Neural progenitor cell (in vitro differentiated cells): Measurements from ENCODE around the gene PCCA. TPM values are rescaled to one million over a fixed set of nuclear protein-coding genes. Genes with fewer than 3 reads are reported as not detected.

Experiments used
- DNase-seq: peaks from one replicate; pipeline ENCODE4 v3.0.0-alpha.2; 2016; ENCODE audit warnings: low spot score
- H2AFZ ChIP-seq: fragments of 200-600 bp; sonication (generic); replicated peaks from 2 replicates; pipeline ENCODE4 v1.6.1; 2016; ENCODE audit warnings: antibody characterized with exemption
- H3F3A ChIP-seq: fragments of 200-600 bp; sonication (generic); 2 replicates; pipeline ENCODE4 v1.6.1; 2016; ENCODE audit warnings: antibody characterized with exemption, low read depth
- H3K27ac ChIP-seq: fragments of 200-600 bp; sonication (generic); 2 replicates; pipeline ENCODE4 v1.5.1; 2016; ENCODE audit warnings: mild to moderate bottlenecking
- H3K27me3 ChIP-seq: fragments of 200-600 bp; sonication (generic); 2 replicates; pipeline ENCODE4 v1.6.1; 2016; ENCODE audit warnings: mild to moderate bottlenecking, moderate library complexity
- H3K36me3 ChIP-seq: fragments of 200-600 bp; sonication (generic); 2 replicates; pipeline ENCODE4 v1.5.1; 2016
- H3K4me1 ChIP-seq: fragments of 200-600 bp; sonication (generic); 2 replicates; pipeline ENCODE4 v1.6.1; 2016; ENCODE audit warnings: mixed run types
- H3K4me2 ChIP-seq: fragments of 200-600 bp; sonication (generic); 2 replicates; pipeline ENCODE4 v1.6.1; 2016
- H3K4me3 ChIP-seq: fragments of 200-600 bp; sonication (generic); 2 replicates; pipeline ENCODE4 v1.5.1; 2016
- H3K79me2 ChIP-seq: fragments of 200-600 bp; sonication (generic); 2 replicates; pipeline ENCODE4 v1.6.1; 2016; ENCODE audit warnings: low read depth
- H3K9ac ChIP-seq: fragments of 200-600 bp; sonication (generic); 2 replicates; pipeline ENCODE4 v1.6.1; 2016
- H3K9me3 ChIP-seq: fragments of 200-600 bp; sonication (generic); 2 replicates; pipeline ENCODE4 v1.5.1; 2016; ENCODE audit warnings: low read depth
- H4K20me1 ChIP-seq: fragments of 200-600 bp; sonication (generic); 2 replicates; pipeline ENCODE4 v1.6.1; 2016; ENCODE audit warnings: low read depth
- H3K27ac Mint-ChIP-seq: 3 replicates; pipeline ENCODE4 v1.8.0; 2021; ENCODE audit warnings: mixed read lengths
- H3K27me3 Mint-ChIP-seq: 2 replicates; pipeline ENCODE4 v1.8.0; 2022; ENCODE audit warnings: low read depth, mild to moderate bottlenecking, inconsistent platforms, moderate library complexity, mixed read lengths; ENCODE audit not compliant: insufficient read depth
- H3K36me3 Mint-ChIP-seq: 3 replicates; pipeline ENCODE4 v1.8.0; 2021; ENCODE audit warnings: mixed read lengths
- H3K4me1 Mint-ChIP-seq: 3 replicates; pipeline ENCODE4 v1.8.0; 2021; ENCODE audit warnings: mixed read lengths
- H3K4me3 Mint-ChIP-seq: 3 replicates; pipeline ENCODE4 v1.8.0; 2021; ENCODE audit warnings: mild to moderate bottlenecking, moderate library complexity, mixed read lengths
- H3K9me3 Mint-ChIP-seq: 3 replicates; pipeline ENCODE4 v1.8.0; 2020; ENCODE audit warnings: mixed read lengths
- EZH2 ChIP-seq: fragments of 200-600 bp; sonication (generic); IDR thresholded peaks from 2 replicates; pipeline ENCODE4 v1.6.1; 2017; ENCODE audit warnings: antibody characterized with exemption, mild to moderate bottlenecking, moderate library complexity
- EZH2phosphoT487 ChIP-seq: fragments of 200-600 bp; sonication (generic); IDR thresholded peaks from 2 replicates; pipeline ENCODE4 v1.6.1; 2017; ENCODE audit warnings: antibody characterized with exemption
- total RNA-seq: library from RNA; depleted of rRNA; stranded (reverse); fragments of >200 nt; gene quantifications from 2 replicates; pipeline ENCODE4 v1.2.3, GENCODE V29; 2015; ENCODE audit warnings: low replicate concordance
- TF ChIP-seq, protein P1 (sequence below): fragments of 200-600 bp; sonication (generic); IDR thresholded peaks from 2 replicates; pipeline ENCODE4 v1.5.1; 2017; ENCODE audit warnings: antibody characterized with exemption, mild to moderate bottlenecking

PCCA gene
- total RNA-seq, 1 donor from 2014 or later: 60.6 TPM

DNA sequence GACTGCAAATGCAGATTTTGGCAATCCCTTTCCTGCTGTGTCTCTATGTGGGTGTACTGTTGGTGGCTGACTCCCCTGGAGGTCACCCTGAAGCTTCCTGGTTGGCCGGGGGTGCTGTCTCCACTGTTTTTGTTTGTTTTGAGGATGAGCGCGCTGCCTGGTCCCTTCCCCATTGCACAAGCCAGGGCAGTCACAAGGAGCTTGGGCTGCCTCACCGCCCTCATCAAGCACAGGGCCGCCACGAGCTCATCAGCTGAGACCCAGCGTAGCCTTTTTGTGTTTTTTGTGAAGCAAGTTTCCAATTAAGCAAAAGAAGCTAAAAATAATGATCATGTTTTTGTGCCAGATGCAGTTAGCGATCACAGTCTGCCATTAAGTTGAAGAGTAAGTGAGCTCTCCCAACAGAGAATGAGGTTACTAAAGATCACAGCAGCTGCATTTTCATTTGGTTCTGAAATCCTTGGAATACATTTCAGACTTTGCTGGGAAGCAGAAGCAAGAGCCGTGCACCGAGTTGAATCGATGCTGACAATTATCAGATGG lies 441.8 kb downstream of the PCCA start:
- Histone ChIP-seq H3K27me3 (no peaks in the 10 kb centered on the region), H3K4me1 (peaks cover 21% of the 10 kb centered on the region), H3K27ac (no peak overlapping the region), H3K36me3 (no peaks in the 10 kb centered on the region), H3K79me2 (no peaks in the 10 kb centered on the region), H3K9me3 (no peaks in the 10 kb centered on the region), H3K4me2 (peak overlapping the region; percentile 50), H3K4me3 (no peak overlapping the region), H4K20me1 (no peaks in the 10 kb centered on the region), H3F3A (peaks cover 10% of the 10 kb centered on the region), H2AFZ (no peak overlapping the region), H3K9ac (no peak overlapping the region)
- Mint-ChIP-seq H3K36me3 (peaks cover 24% of the 10 kb centered on the region), H3K9me3 (peaks cover 2% of the 10 kb centered on the region), H3K27me3 (peaks cover 4% of the 10 kb centered on the region), H3K27ac (peak overlapping the region; percentile 65), H3K4me3 (no peak overlapping the region), H3K4me1 (peaks cover 26% of the 10 kb centered on the region)
- no peak for DNase-seq
- TF ChIP-seq EZH2 (no peak), EZH2phosphoT487 (no peak)
- TF ChIP-seq, protein P1, sequence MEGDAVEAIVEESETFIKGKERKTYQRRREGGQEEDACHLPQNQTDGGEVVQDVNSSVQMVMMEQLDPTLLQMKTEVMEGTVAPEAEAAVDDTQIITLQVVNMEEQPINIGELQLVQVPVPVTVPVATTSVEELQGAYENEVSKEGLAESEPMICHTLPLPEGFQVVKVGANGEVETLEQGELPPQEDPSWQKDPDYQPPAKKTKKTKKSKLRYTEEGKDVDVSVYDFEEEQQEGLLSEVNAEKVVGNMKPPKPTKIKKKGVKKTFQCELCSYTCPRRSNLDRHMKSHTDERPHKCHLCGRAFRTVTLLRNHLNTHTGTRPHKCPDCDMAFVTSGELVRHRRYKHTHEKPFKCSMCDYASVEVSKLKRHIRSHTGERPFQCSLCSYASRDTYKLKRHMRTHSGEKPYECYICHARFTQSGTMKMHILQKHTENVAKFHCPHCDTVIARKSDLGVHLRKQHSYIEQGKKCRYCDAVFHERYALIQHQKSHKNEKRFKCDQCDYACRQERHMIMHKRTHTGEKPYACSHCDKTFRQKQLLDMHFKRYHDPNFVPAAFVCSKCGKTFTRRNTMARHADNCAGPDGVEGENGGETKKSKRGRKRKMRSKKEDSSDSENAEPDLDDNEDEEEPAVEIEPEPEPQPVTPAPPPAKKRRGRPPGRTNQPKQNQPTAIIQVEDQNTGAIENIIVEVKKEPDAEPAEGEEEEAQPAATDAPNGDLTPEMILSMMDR: no peak

DNA sequence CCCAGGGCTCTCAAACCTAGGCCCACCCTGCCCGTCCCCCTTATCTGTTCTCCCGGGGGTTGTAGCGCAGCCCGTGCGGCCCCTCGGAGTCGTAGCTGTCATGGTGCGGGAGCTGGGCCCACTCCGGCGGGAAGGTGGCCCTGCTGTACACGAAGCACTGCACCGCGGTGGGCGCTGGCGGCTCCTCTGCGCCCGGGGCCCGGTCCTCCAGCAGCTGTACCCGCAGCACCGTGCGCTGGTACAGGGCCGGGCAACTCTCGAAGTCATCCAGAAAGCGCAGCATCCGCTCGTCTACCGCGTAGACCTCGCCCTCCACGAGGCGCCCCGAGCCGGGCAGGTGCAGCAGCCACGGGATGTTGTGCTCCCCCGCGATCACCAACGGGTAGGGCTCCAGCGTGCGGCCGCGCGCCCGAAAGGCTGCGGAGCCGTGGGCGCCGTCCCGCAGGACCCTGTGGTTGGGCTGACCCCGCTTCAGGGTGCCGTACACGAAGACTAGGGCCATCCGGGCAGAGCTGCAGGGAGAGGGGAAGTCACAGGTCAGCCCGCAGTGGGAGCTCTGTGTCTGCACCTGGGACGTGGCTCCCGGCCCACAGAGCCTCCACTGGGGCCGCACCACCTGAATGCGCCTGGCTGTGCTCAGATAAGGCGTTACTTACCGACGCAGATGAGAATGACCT lies 443.3 kb downstream of the PCCA start:
- H2AFZ ChIP-seq: no peak overlapping the region
- H3K36me3 ChIP-seq: no peaks in the 10 kb centered on the region
- no peak overlapping the region for H3K4me2 ChIP-seq
- Mint-ChIP-seq H3K4me1 (peaks cover 20% of the 10 kb centered on the region), H3K27me3 (peaks cover 3% of the 10 kb centered on the region), H3K4me3 (no peak overlapping the region), H3K36me3 (peaks cover 25% of the 10 kb centered on the region), H3K27ac (no peak overlapping the region), H3K9me3 (peaks cover 2% of the 10 kb centered on the region)
- H4K20me1 ChIP-seq: no peaks in the 10 kb centered on the region
- TF ChIP-seq, protein P1: no peak
- TF ChIP-seq EZH2: no peak
- no peak for TF ChIP-seq EZH2phosphoT487
- H3K4me3 ChIP-seq: no peak overlapping the region
- no peak for DNase-seq
- H3K9ac ChIP-seq: no peak overlapping the region
- H3F3A ChIP-seq: peaks cover 10% of the 10 kb centered on the region
- no peaks in the 10 kb centered on the region for H3K79me2 ChIP-seq
- no peak overlapping the region for H3K27ac ChIP-seq
- H3K9me3 ChIP-seq: no peaks in the 10 kb centered on the region
- H3K4me1 ChIP-seq: peaks cover 16% of the 10 kb centered on the region
- H3K27me3 ChIP-seq: no peaks in the 10 kb centered on the region

DNA sequence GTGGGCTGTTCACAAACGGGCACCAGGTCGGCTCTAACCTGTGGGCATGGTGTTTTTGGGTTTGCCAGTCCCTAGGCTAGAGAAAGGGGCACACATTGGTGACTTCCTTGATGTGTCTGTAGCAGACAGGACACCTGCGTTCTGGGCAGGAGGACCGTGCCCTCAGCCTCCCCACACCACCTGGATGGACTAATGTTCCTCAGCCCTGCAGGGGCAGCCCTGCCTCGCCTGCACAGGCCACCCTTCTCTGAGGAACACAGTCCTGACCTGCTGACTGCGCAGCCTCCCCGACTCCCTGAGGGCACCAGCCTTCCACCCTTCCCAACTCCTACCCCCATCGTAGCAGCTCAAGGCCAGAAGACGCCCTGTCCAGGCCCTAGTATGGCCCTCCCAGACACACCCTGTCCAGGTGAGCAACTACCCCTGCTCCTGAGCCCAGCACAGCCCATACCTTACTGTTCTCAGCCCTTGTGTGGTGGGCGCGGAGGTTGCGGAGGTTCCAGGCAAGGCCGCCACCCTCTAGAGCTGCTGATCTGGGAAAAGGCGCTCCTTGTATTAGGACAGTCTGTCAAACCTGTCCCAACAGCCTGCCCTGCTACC lies 444.0 kb downstream of the PCCA start:
- no peak for DNase-seq
- no peaks in the 10 kb centered on the region for H3K36me3 ChIP-seq
- peaks cover 16% of the 10 kb centered on the region for H3K4me1 ChIP-seq
- no peak overlapping the region for H3K4me2 ChIP-seq
- no peaks in the 10 kb centered on the region for H3K9me3 ChIP-seq
- peaks cover 30% of the 10 kb centered on the region for H3K36me3 Mint-ChIP-seq
- no peak overlapping the region for H3K4me3 ChIP-seq
- peaks cover 20% of the 10 kb centered on the region for H3K4me1 Mint-ChIP-seq
- no peaks in the 10 kb centered on the region for H4K20me1 ChIP-seq
- H3K9ac ChIP-seq: no peak overlapping the region
- no peak overlapping the region for H2AFZ ChIP-seq
- H3K27me3 Mint-ChIP-seq: peaks cover 3% of the 10 kb centered on the region
- peaks cover 10% of the 10 kb centered on the region for H3F3A ChIP-seq
- H3K9me3 Mint-ChIP-seq: peaks cover 2% of the 10 kb centered on the region
- no peak overlapping the region for H3K27ac ChIP-seq
- no peak overlapping the region for H3K4me3 Mint-ChIP-seq
- TF ChIP-seq EZH2: no peak
- TF ChIP-seq, protein P1: no peak
- TF ChIP-seq EZH2phosphoT487: no peak
- H3K79me2 ChIP-seq: no peaks in the 10 kb centered on the region
- H3K27ac Mint-ChIP-seq: no peak overlapping the region
- H3K27me3 ChIP-seq: no peaks in the 10 kb centered on the region
